AG04450 (cell line): Measurements from ENCODE around the gene ZGPAT. TPM values are rescaled to one million over a fixed set of nuclear protein-coding genes. Genes with fewer than 3 reads are reported as not detected.

Experiments
- CTCF ChIA-PET: fragments of 300-600, 350-600 bp; formaldehyde crosslinking; extraction: SDS; loops from one replicate; lab custom pipeline; 2022; ENCODE audit warnings: antibody characterized with exemption, inconsistent platforms; lab: Charles Lee
- POLR2A ChIA-PET: fragments of 350-600 bp; formaldehyde crosslinking; extraction: SDS; loops from one replicate; lab custom pipeline; 2021; ENCODE audit warnings: antibody characterized with exemption, inconsistent platforms; lab: Yijun Ruan, JAX
- DNase-seq: peaks from one replicate; pipeline ENCODE4 v3.0.0-alpha.2; 2011; ENCODE audit warnings: low read depth, low spot score
- H3K27ac ChIP-seq: one replicate; pipeline ENCODE4 v1.5.1; 2012; ENCODE audit warnings: low read depth, low read length, control low read depth
- H3K27me3 ChIP-seq: one replicate; pipeline ENCODE4 v1.6.0; 2012; ENCODE audit warnings: low read length; ENCODE audit not compliant: control insufficient read depth, insufficient read depth
- H3K4me3 ChIP-seq: 2 replicates; pipeline ENCODE4 v1.5.1; 2011; ENCODE audit warnings: mild to moderate bottlenecking, low read depth, low read length, control low read depth
- H3K9me3 ChIP-seq: 2 replicates; pipeline ENCODE4 v1.5.1; 2012; ENCODE audit warnings: low read length; ENCODE audit not compliant: control insufficient read depth, insufficient read depth
- polyA plus RNA-seq: library from polyadenylated mRNA; depleted of rRNA; stranded (reverse); fragments of >200 nt; gene quantifications from 2 replicates; pipeline ENCODE4 v1.2.3, GENCODE V29; 2011
- TF ChIP-seq, protein P1 (sequence below): IDR thresholded peaks from 2 replicates; pipeline ENCODE4 v1.5.1; 2011; ENCODE audit warnings: low read depth, low read length, control low read depth, inconsistent platforms

The ZGPAT gene
- polyA plus RNA-seq, 1 experiment: 8.7 TPM

DNA sequence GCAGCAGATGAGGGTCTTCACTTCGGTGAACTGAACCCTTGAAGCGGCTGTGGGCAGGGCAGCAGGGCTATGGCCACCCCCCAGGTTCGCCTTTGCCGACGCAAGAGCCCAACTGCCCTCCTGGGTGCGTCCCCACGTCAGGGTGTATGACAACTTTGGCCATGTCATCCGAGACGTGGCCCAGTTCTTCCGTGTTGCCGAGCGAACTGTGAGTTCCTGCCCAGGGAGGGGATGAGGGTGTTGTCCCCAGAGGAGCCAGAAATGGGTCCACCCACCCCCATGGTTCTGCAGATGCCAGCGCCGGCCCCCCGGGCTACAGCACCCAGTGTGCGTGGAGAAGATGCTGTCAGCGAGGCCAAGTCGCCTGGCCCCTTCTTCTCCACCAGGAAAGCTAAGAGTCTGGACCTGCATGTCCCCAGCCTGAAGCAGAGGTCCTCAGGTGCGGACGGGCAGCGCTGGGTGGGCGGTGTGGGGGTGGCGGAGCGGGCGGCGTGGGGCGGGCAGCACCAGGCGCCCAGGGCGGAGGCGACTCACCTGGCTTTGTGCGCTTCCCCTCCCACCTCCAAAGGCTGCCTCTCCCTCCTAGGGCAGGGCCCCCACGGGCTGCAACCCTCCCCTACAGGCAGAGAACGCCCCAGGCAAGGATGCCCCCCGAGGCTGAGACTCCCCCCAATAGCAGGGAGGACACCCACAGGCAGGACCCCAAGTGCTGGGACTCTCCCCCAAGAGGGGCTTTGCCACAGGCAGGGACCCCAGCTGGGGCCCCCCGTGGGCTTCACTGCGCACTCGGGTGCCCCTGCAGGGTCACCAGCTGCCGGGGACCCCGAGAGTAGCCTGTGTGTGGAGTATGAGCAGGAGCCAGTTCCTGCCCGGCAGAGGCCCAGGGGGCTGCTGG lies 17.6 kb upstream of the ZGPAT start:
- Histone ChIP-seq H3K27me3 (no peaks in the 10 kb centered on the region), H3K27ac (no peak overlapping the region), H3K4me3 (no peak overlapping the region), H3K9me3 (no peaks in the 10 kb centered on the region; the same call in 1 of the 2 replicates)
- DNase-seq: no peak
- TF ChIP-seq, protein P1, sequence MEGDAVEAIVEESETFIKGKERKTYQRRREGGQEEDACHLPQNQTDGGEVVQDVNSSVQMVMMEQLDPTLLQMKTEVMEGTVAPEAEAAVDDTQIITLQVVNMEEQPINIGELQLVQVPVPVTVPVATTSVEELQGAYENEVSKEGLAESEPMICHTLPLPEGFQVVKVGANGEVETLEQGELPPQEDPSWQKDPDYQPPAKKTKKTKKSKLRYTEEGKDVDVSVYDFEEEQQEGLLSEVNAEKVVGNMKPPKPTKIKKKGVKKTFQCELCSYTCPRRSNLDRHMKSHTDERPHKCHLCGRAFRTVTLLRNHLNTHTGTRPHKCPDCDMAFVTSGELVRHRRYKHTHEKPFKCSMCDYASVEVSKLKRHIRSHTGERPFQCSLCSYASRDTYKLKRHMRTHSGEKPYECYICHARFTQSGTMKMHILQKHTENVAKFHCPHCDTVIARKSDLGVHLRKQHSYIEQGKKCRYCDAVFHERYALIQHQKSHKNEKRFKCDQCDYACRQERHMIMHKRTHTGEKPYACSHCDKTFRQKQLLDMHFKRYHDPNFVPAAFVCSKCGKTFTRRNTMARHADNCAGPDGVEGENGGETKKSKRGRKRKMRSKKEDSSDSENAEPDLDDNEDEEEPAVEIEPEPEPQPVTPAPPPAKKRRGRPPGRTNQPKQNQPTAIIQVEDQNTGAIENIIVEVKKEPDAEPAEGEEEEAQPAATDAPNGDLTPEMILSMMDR: no peak
- ChIA-PET CTCF (no interaction called here), POLR2A (no interaction called here)

DNA sequence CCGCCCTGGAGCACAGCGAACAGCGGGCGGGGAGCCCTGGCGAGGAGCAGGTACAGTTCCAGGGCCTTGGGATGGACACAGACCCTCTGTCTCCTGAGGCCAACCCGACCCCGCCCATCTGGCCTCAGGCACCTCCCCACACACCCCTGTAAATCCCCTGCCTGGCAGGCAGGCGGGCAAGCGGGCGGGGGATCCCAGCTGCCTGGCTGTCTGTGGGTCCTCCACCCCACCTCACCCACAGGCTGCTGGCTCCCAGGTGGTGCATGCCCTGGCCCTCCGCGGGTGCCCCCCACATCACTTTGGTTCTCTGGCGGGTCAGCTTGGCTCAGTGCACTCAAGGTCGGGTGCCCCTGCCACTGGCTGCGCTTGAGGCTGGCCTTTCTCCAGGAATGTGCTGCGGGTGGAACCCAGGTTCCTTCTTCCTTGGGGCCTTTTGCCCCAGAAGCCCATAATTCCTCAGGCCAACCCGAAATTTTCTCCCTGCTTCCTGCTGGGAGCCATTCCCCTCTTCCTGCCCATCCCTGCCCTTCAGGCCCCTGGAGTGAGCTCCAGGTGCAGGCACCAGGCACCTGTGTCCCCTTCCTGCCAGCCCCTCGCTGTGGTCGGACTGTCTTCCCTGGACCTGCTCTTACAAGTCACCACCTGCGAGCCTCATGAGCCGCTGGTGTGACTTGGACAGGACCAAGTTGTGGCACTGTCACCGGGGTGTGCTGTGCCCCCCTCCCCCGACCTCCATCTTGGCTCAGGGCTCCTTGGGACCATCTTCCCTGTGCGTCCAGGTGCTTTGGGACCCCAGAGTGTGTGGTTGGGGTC lies 16.7 kb upstream of the ZGPAT start:
- Histone ChIP-seq H3K4me3 (no peak overlapping the region), H3K27me3 (no peaks in the 10 kb centered on the region), H3K9me3 (no peaks in the 10 kb centered on the region; the same call in 1 of the 2 replicates), H3K27ac (no peak overlapping the region)
- CTCF ChIA-PET: no interaction called here
- no peak for DNase-seq
- TF ChIP-seq, protein P1: no peak
- POLR2A ChIA-PET: interaction anchor here (0.5 kb wide), 1 partner anchor 763 kb away, joined by 4 read pairs; no protein-coding TSS in a partner anchor

DNA sequence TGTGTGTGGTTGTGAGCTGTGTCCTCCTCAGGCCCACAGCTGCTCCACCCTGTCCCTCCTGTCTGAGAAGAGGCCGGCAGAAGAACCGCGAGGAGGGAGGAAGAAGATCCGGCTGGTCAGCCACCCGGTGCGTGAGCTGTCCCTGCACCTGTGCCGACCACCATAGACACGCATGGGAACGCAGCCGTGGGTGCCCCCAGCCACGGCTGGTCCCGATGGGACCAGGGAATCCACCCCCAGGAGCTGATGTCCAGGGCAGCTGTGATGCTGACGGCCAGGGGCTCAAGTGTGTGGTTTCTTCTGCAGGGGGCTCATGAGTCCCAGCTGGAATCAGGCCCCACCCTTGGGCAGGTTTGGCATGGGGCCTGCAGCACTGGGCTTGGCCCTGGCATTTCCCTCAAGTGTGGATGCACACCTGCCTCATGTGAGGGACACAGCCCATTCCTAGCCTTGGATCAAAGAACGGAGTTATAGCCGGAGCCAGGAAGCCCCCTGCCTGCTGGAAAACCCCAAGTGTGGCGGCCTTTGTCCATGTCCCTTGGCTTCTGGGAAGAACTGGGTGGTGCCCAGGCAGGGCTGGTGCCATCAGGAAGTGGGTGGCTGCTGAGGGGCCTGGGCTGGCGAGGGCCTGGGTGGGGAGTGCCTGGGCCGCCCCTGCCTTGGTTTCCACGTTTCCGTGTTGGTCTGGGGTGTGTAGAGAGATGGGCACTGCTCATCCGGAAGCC lies 16.0 kb upstream of the ZGPAT start:
- TF ChIP-seq, protein P1: no peak
- CTCF ChIA-PET: no interaction called here
- H3K4me3 ChIP-seq: no peak overlapping the region
- no peaks in the 10 kb centered on the region; the same call in 1 of the 2 replicates for H3K9me3 ChIP-seq
- no peak for DNase-seq
- H3K27me3 ChIP-seq: no peaks in the 10 kb centered on the region
- POLR2A ChIA-PET: interaction anchor here (1.0 to 1.2 kb wide), 2 partner anchors 9 to 39 kb away, joined by 4 to 6 read pairs; partner anchors contain the start of gene STMN3
- H3K27ac ChIP-seq: no peak overlapping the region

DNA sequence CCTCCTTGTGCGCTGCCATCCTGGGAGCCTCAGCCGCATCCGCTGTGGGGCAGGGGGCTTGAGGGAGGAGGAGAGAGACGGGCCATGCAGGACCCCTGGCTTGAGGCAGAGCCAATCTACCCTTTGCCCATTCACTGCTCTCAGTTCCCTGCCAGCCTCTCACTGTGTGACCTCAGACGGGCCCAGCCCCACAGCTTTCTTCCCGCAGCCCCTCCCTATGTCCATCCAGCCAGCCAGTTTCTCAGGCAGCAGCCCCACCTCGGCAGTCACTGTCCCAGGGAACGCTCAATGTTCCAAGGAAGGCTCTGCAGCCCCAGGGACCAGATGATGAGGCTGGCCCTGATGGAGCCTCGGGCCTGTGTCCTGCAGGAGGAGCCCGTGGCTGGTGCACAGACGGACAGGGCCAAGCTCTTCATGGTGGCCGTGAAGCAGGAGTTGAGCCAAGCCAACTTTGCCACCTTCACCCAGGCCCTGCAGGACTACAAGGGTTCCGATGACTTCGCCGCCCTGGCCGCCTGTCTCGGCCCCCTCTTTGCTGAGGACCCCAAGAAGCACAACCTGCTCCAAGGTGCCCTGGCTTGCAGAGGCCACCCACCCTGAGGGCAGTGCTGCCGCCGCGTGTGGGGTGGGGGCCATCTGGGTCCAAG lies 15.3 kb upstream of the ZGPAT start:
- no peak for DNase-seq
- CTCF ChIA-PET: no interaction called here
- POLR2A ChIA-PET: interaction anchor here (1.0 to 1.2 kb wide), 2 partner anchors 10 to 39 kb away, joined by 4 to 6 read pairs; partner anchors contain the start of gene STMN3

More for the DNA sequence above, 15.3 kb upstream of the ZGPAT start:
- Histone ChIP-seq H3K9me3 (no peaks in the 10 kb centered on the region; the same call in 1 of the 2 replicates), H3K4me3 (no peak overlapping the region), H3K27me3 (no peaks in the 10 kb centered on the region), H3K27ac (no peak overlapping the region)
- TF ChIP-seq, protein P1: 0 out of 2 replicates have a peak, but pooled peaks have one; percentile 13
